SK-N-SH (cell line): ENCODE measurements around the gene CD79A. TPM values are rescaled to one million over a fixed set of nuclear protein-coding genes. Genes with fewer than 3 reads are reported as not detected.

ENCODE experiments used
- CTCF ChIA-PET: fragments of 300-600, 350-600 bp; formaldehyde crosslinking; extraction: SDS; loops from one replicate; lab custom pipeline; 2021; lab: Yijun Ruan, JAX
- POLR2A ChIA-PET: fragments of 350-600 bp; sonication (Branson Sonifier 250); formaldehyde crosslinking; extraction: SDS; loops from one replicate; lab custom pipeline; 2020; ENCODE audit warnings: antibody characterized with exemption, inconsistent platforms; lab: Yijun Ruan, JAX
- DNase-seq: peaks from one replicate; pipeline ENCODE4 v3.0.0; 2012
- H2AFZ ChIP-seq: fragments of 200-600 bp; sonication (generic); 2 replicates; pipeline ENCODE4 v1.8.1; 2016; ENCODE audit warnings: antibody characterized with exemption, mild to moderate bottlenecking, low read depth
- H3F3A ChIP-seq: fragments of 200-600 bp; sonication (generic); replicated peaks from 2 replicates; pipeline ENCODE3; 2016; ENCODE audit warnings: antibody characterized with exemption, mild to moderate bottlenecking; ENCODE audit not compliant: insufficient read depth
- H3K27ac ChIP-seq, 2 experiments: fragments of 200-500 bp in 1 of 2; fragments of 200-600 bp in 1 of 2; sonication (Bioruptor generic) in 1 of 2; sonication (generic), shearing (Covaris generic) in 1 of 2; 2 replicates each; pipeline versions ENCODE4 v1.5.1 to v1.6.1; 2014 to 2016; ENCODE audit warnings: low read depth in 2 of 2, inconsistent platforms in 1 of 2, low read length in 1 of 2, mild to moderate bottlenecking in 1 of 2, mixed read lengths in 1 of 2
- H3K27me3 ChIP-seq: fragments of 200-600 bp; sonication (generic), shearing (Covaris generic); 2 replicates; pipeline ENCODE4 v1.6.1; 2016; ENCODE audit warnings: mixed run types; ENCODE audit not compliant: insufficient read depth
- H3K36me3 ChIP-seq, 2 experiments: fragments of 200-500 bp in 1 of 2; fragments of 200-600 bp in 1 of 2; sonication (Bioruptor generic) in 1 of 2; sonication (generic) in 1 of 2; replicated peaks in 1 of 2; 2 replicates each; pipeline versions ENCODE3 to v1.5.1; 2014 to 2016; ENCODE audit warnings: low read length in 1 of 2, mild to moderate bottlenecking in 1 of 2; ENCODE audit not compliant: insufficient read depth in 2 of 2, control insufficient read depth in 1 of 2
- H3K4me1 ChIP-seq, 2 experiments: fragments of 200-500 bp in 1 of 2; fragments of 200-600 bp in 1 of 2; sonication (Bioruptor generic) in 1 of 2; sonication (generic), shearing (Covaris generic) in 1 of 2; 2 replicates each; pipeline versions ENCODE4 v1.5.1 to v1.6.1; 2014 to 2016; ENCODE audit warnings: low read depth in 1 of 2, low read length in 1 of 2, mixed run types in 1 of 2; ENCODE audit not compliant: insufficient read depth in 2 of 2, control insufficient read depth in 1 of 2
- H3K4me2 ChIP-seq: fragments of 200-600 bp; sonication (generic), shearing (Covaris generic); 2 replicates; pipeline ENCODE4 v1.6.1; 2017; ENCODE audit warnings: mixed run types
- H3K4me3 ChIP-seq, 2 experiments: fragments of 200-500 bp in 1 of 2; fragments of 200-600 bp in 1 of 2; sonication (Bioruptor generic) in 1 of 2; sonication (generic), shearing (Covaris generic) in 1 of 2; 2 replicates each; pipeline versions ENCODE4 v1.5.1 to v1.8.1; 2014 to 2016; ENCODE audit warnings: low read depth in 2 of 2, inconsistent platforms in 1 of 2, low read length in 1 of 2, mild to moderate bottlenecking in 1 of 2, mixed read lengths in 1 of 2, moderate library complexity in 1 of 2
- H3K79me2 ChIP-seq: fragments of 200-600 bp; sonication (generic); 2 replicates; pipeline ENCODE4 v1.8.1; 2017; ENCODE audit warnings: mild to moderate bottlenecking; ENCODE audit not compliant: insufficient read depth
- H3K9ac ChIP-seq: fragments of 200-600 bp; sonication (generic); 2 replicates; pipeline ENCODE4 v1.6.1; 2017; ENCODE audit warnings: mixed run types
- H3K9me2 ChIP-seq: fragments of 200-600 bp; sonication (generic); 2 replicates; pipeline ENCODE4 v1.6.1; 2017; ENCODE audit warnings: mixed run types
- H3K9me3 ChIP-seq: fragments of 200-600 bp; sonication (generic); 2 replicates; pipeline ENCODE4 v1.6.1; 2017; ENCODE audit warnings: mixed run types, mild to moderate bottlenecking, moderate library complexity
- H4K20me1 ChIP-seq: fragments of 200-600 bp; sonication (generic); 2 replicates; pipeline ENCODE4 v1.6.1; 2017; ENCODE audit warnings: mild to moderate bottlenecking, mixed run types; ENCODE audit not compliant: insufficient read depth
- CHD2 ChIP-seq: fragments of 150-350 bp; IDR thresholded peaks from 2 replicates; pipeline ENCODE4 v1.6.1; 2018; ENCODE audit warnings: low read length; ENCODE audit not compliant: partially characterized antibody
- CTCF ChIP-seq: fragments of 200-600 bp; sonication (generic); IDR thresholded peaks from 2 replicates; pipeline ENCODE4 v1.6.1; 2017; ENCODE audit warnings: antibody characterized with exemption, mild to moderate bottlenecking, moderate library complexity
- EZH2phosphoT487 ChIP-seq: fragments of 200-600 bp; sonication (generic); IDR thresholded peaks from 2 replicates; pipeline ENCODE4 v1.6.1; 2017; ENCODE audit warnings: low read depth, mixed run types, mild to moderate bottlenecking, antibody characterized with exemption, moderate library complexity, borderline replicate concordance
- GABPA ChIP-seq: IDR thresholded peaks from 2 replicates; pipeline ENCODE4 v1.4.0; 2012; ENCODE audit warnings: low read depth, mild to moderate bottlenecking
- GATA2 ChIP-seq: sonication (generic); formaldehyde crosslinking; IDR thresholded peaks from 2 replicates; pipeline ENCODE4 v1.5.0; 2020; ENCODE audit warnings: mild to moderate bottlenecking, missing genetic modification reagents
- MAX ChIP-seq: IDR thresholded peaks from 2 replicates; pipeline ENCODE4 v1.4.0; 2012; ENCODE audit warnings: low read depth
- NRF1 ChIP-seq: IDR thresholded peaks from 2 replicates; pipeline ENCODE4 v1.6.1; 2012; ENCODE audit warnings: low read depth, mild to moderate bottlenecking, low read length
- POLR2AphosphoS5 ChIP-seq: IDR thresholded peaks from 2 replicates; pipeline ENCODE4 v1.6.1; 2012; ENCODE audit warnings: low read depth, low read length
- REST ChIP-seq: IDR thresholded peaks from 2 replicates; pipeline ENCODE4 v1.6.1; 2012; ENCODE audit warnings: mild to moderate bottlenecking, low read depth, low read length, moderate library complexity
- RFX5 ChIP-seq: IDR thresholded peaks from 2 replicates; pipeline ENCODE4 v1.6.1; 2012; ENCODE audit warnings: mild to moderate bottlenecking, improper control_type of control experiment, low read length
- SIN3A ChIP-seq: IDR thresholded peaks from 2 replicates; pipeline ENCODE4 v1.6.1; 2012; ENCODE audit warnings: low read depth, mild to moderate bottlenecking, low read length, moderate library complexity, borderline replicate concordance
- TAF1 ChIP-seq: IDR thresholded peaks from 2 replicates; pipeline ENCODE4 v1.6.1; 2012; ENCODE audit warnings: low read depth, mild to moderate bottlenecking, low read length, moderate library complexity, borderline replicate concordance
- TCF12 ChIP-seq: IDR thresholded peaks from 2 replicates; pipeline ENCODE4 v1.4.0; 2012
- YY1 ChIP-seq: IDR thresholded peaks from 2 replicates; pipeline ENCODE4 v1.4.0; 2012; ENCODE audit warnings: low read depth, mild to moderate bottlenecking
- WGBS: methylation state at CpG from one replicate; pipeline ENCODE4 v1.1.6; 2017; ENCODE audit warnings: low lambda C conversion rate; 5-methylcytosine and 5-hydroxymethylcytosine counted together
- polyA plus RNA-seq, 3 experiments: library from polyadenylated mRNA; depleted of rRNA; stranded (reverse); fragments of >200 nt; gene quantifications; 2 replicates each; pipeline ENCODE4 v1.2.3, GENCODE V29; 2012

CD79A gene
- polyA plus RNA-seq, 1 of the 3 experiments (the other 2 are of a cell fraction) = 0.20 TPM

DNA sequence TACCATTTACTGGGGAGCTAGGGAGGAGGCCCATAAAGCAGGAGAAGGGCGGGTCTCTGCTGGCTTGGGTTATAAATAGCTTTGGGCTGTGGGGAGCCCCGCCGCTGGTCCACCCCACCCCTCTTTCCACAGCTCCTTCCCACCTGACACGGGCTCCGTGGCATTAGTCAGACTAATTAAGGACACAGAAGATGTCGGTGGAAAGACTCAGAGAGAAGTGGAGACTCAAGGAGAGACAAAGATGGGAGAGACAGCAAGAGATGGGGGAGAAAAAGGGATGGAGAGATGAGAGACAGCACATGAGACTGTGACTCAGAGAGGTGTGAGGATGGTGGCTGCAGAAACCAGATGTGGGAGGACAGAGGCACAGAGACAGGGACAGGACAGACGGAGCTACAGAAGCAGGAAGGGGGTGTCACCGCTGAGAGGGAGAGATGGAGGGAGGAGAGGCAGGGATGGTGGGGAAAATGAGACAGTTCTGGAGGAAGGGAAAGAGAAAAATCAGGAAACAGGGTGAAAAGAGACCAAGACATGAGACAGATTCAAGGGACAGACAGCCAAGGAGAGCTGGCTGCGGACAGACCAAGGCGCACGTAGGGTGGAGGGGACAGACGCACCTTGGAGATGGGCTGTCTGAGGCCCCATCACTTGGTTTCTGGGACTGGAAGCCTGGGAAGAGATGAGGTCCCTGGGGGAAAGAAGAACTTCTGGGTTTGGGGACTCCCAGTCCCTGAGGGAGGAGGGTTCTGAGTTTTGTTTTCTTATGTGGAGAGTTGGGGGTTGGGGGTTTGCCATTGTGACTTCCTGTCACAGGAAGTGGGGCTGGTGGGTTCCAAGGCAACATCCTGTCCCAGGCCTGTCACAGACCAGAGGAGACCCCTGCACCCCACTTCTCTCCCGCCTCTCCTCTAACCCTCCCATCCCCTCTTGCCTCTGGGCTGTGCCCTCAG lies 10.0 kb downstream of the CD79A start:
- 86% methylated on average over 13 of the region's 13 CpGs for whole genome bisulfite sequencing
- Histone ChIP-seq H3K9me2 (no peaks in the 10 kb centered on the region), H3K27ac (no peak overlapping the region), H3F3A (peaks cover 7% of the 10 kb centered on the region), H3K36me3 (peaks cover 10 to 27% of the 10 kb centered on the region in 2 experiments), H3K4me1 (peaks cover 11% of the 10 kb centered on the region in 2 experiments; a peak in 3 of 4 replicates), H4K20me1 (peaks cover 42% of the 10 kb centered on the region), H2AFZ (no peak overlapping the region), H3K4me3 (no peak overlapping the region), H3K4me2 (no peak overlapping the region), H3K27me3 (no peaks in the 10 kb centered on the region), H3K9ac (no peak overlapping the region), H3K9me3 (no peaks in the 10 kb centered on the region; the same call in 1 of the 2 replicates), H3K79me2 (peaks cover 40% of the 10 kb centered on the region)
- CTCF ChIA-PET = interaction anchor here (0.7 to 1.7 kb wide), 7 partner anchors 10 to 71 kb away, joined by 3 to 4 read pairs (median 3); no protein-coding TSS in a partner anchor
- POLR2A ChIA-PET = interaction anchor here (0.7 to 1.4 kb wide), 2 partner anchors 11 to 27 kb away, joined by 3 read pairs; partner anchors contain the start of gene RPS19
- DNase-seq = no peak
- TF ChIP-seq CHD2 (no peak), TAF1 (no peak), MAX (no peak), POLR2AphosphoS5 (no peak), EZH2phosphoT487 (no peak), REST (no peak)

DNA sequence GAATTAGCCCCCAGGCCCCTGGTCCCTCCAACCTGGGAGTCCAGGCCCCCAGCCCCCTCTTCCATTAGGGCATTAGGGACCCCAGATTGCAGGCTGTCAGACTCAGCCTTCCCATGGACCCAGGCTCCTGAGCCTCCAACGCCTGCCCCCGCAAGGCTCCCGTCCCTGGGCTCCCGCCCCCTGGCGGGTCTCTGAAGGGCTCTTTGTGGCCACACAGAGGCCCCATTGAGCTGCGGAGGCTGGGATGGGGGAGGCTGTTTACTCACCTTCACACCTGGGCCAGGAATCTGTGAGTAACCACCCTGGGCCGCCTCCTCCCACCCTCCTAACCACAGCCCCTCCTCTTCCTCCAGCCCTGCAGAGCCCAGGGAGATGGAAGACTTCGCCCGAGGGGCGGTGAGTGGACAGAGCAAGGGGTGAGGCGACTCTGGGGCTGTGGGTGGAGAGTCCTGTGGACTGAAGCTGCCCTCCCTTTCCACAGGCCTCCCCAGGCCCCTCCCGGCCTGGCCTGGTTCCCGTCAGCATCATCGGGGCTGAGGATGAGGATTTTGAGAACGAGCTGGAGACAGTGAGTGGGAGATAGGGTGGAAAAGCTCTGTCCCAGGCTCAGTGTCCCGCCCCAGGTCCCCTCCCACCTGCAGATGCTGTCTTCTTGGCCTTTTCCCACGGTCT lies 10.8 kb downstream of the CD79A start:
- H3K4me2 ChIP-seq = no peak overlapping the region
- H4K20me1 ChIP-seq = peaks cover 42% of the 10 kb centered on the region
- H3K4me3 ChIP-seq = no peak overlapping the region
- ChIA-PET POLR2A (no interaction called here), CTCF (interaction anchor here (0.6 to 1.7 kb wide), 2 partner anchors 57 to 70 kb away, joined by 3 to 4 read pairs; no protein-coding TSS in a partner anchor)
- peaks cover 40% of the 10 kb centered on the region for H3K79me2 ChIP-seq
- 79% methylated on average over 13 of the region's 17 CpGs for WGBS
- no peaks in the 10 kb centered on the region for H3K9me2 ChIP-seq
- no peak for DNase-seq
- peaks cover 18 to 27% of the 10 kb centered on the region in 2 experiments for H3K36me3 ChIP-seq
- no peaks in the 10 kb centered on the region for H3F3A ChIP-seq
- H3K27me3 ChIP-seq = no peaks in the 10 kb centered on the region
- H2AFZ ChIP-seq = no peak overlapping the region
- H3K27ac ChIP-seq = no peak overlapping the region
- H3K9me3 ChIP-seq = no peaks in the 10 kb centered on the region; the same call in 1 of the 2 replicates
- H3K4me1 ChIP-seq = peaks cover 11% of the 10 kb centered on the region in 2 experiments; a peak in 3 of 4 replicates
- H3K9ac ChIP-seq = no peak overlapping the region
- TF ChIP-seq SIN3A = no peak
- no peak for TF ChIP-seq NRF1
- TF ChIP-seq RFX5 = no peak
- TF ChIP-seq YY1 = no peak
- no peak for TF ChIP-seq EZH2phosphoT487
- TF ChIP-seq CTCF = no peak
- TF ChIP-seq CHD2 = no peak
- TF ChIP-seq GATA2 (CRISPR knock-in tag) = no peak
- no peak for TF ChIP-seq GABPA
- no peak for TF ChIP-seq REST
- no peak for TF ChIP-seq TCF12
